Left renal pelvis (tissue), 4 donors: Measurements from ENCODE around the gene RIPPLY1. TPM values are rescaled to one million over a fixed set of nuclear protein-coding genes. Genes with fewer than 3 reads are reported as not detected.

Experiments used
- DNase-seq, 4 donors: peaks; one replicate each; pipeline ENCODE4 v3.0.0-alpha.2; 2013; ENCODE audit warnings: low read depth in 4 of 4, low spot score in 3 of 4
- polyA plus RNA-seq, 4 donors: library from polyadenylated mRNA; unstranded; fragments of 120-200 nt; gene quantifications; one replicate each; pipeline ENCODE4 v1.2.1, GENCODE V29; 2013; ENCODE audit not compliant: insufficient read length in 4 of 4

RIPPLY1 gene
- 1 to 10 TPM in 3 of 4 donors, not detected in 1; 2.5 to 2.9 (median 2.6) TPM for polyA plus RNA-seq

- no peak for DNase-seq
These were observed at the start of gene RIPPLY1 for GRCh38 chrX:106903291-106903824. Gene RIPPLY1, minus strand, starts transcription at chrX:106903341. Its CDS starts 54 bp downstream, at chrX:106903287.

GRCh38 chrX:106952538-106952937 lies 49.4 kb upstream of the RIPPLY1 start:
- no peak for DNase-seq

GRCh38 chrX:106952089-106952488 lies 48.9 kb upstream of the RIPPLY1 start:
- DNase-seq: no peak

- no peak for DNase-seq
These were observed 48.1 kb upstream of the RIPPLY1 start for GRCh38 chrX:106951230-106951629.

GRCh38 chrX:106950381-106950780 lies 47.2 kb upstream of the RIPPLY1 start:
- no peak for DNase-seq

GRCh38 chrX:106949366-106949765 lies 46.2 kb upstream of the RIPPLY1 start:
- DNase-seq: no peak

- no peak for DNase-seq
These were observed 45.5 kb upstream of the RIPPLY1 start for GRCh38 chrX:106948641-106949040.

GRCh38 chrX:106946464-106946863 lies 43.3 kb upstream of the RIPPLY1 start:
- DNase-seq: no peak

- DNase-seq: no peak
These were observed 36.9 kb upstream of the RIPPLY1 start for GRCh38 chrX:106940068-106940467.

GRCh38 chrX:106939566-106939965 lies 36.4 kb upstream of the RIPPLY1 start:
- DNase-seq: no peak

- no peak for DNase-seq
These were observed 33.1 kb upstream of the RIPPLY1 start for GRCh38 chrX:106936246-106936645.

- DNase-seq: no peak
These were observed 32.0 kb upstream of the RIPPLY1 start for GRCh38 chrX:106935175-106935574.

- no peak for DNase-seq
These were observed 30.4 kb upstream of the RIPPLY1 start for GRCh38 chrX:106933538-106933961.

- no peak for DNase-seq
These were observed 29.9 kb upstream of the RIPPLY1 start for GRCh38 chrX:106932960-106933537.

GRCh38 chrX:106932492-106932923 lies 29.4 kb upstream of the RIPPLY1 start:
- no peak for DNase-seq

GRCh38 chrX:106931831-106932491 lies 28.8 kb upstream of the RIPPLY1 start:
- no peak for DNase-seq

- DNase-seq: no peak
These were observed 25.1 kb upstream of the RIPPLY1 start for GRCh38 chrX:106928227-106928626.

- DNase-seq: no peak
These were observed 24.6 kb upstream of the RIPPLY1 start for GRCh38 chrX:106927700-106928099.

- DNase-seq: no peak
These were observed 23.9 kb upstream of the RIPPLY1 start for GRCh38 chrX:106927023-106927422.

- no peak for DNase-seq
These were observed 18.5 kb upstream of the RIPPLY1 start for GRCh38 chrX:106921637-106922036.

GRCh38 chrX:106919932-106920452 lies 16.9 kb upstream of the RIPPLY1 start, which contains the start of gene CLDN2:
Gene CLDN2, plus strand, starts transcription at chrX:106920402. Its CDS starts 7,827 bp downstream, at chrX:106928229.
- no peak for DNase-seq
